Smooth muscle cell of the coronary artery (primary cell): ENCODE results near the gene CSNK1E. TPM values are rescaled to one million over a fixed set of nuclear protein-coding genes. Genes with fewer than 3 reads are reported as not detected.

ENCODE experiments used
- total RNA-seq: library from RNA; depleted of rRNA; stranded (reverse); fragments of >200 nt; gene quantifications from 2 replicates; pipeline ENCODE4 v1.2.3, GENCODE V29; 2014; ENCODE audit warnings: low replicate concordance

The CSNK1E gene
- total RNA-seq: 80.6 and 122 TPM in 2 replicates

GRCh38 chr22:38317122-38317994, at the start of gene CSNK1E:
Gene CSNK1E (minus strand): TSS chr22:38317433. CDS start chr22:38314157, 3,276 bp downstream.

GRCh38 chr22:38272373-38273134, 44.7 kb downstream of the CSNK1E start, which contains the start of gene TMEM184B:
Gene TMEM184B (minus strand): TSS chr22:38273010. CDS start chr22:38247961, 25,049 bp downstream.

Other genes starting within 250 kb of the CSNK1E start
- gene SLC16A8, start 233.2 kb downstream of the CSNK1E start, total RNA-seq: 0.15 and 0.47 TPM in 2 replicates
- 0.45 and 1.1 TPM in 2 replicates for gene BAIAP2L2, start 206.7 kb downstream of the CSNK1E start, total RNA-seq
- 10.7 and 33.2 TPM in 2 replicates for gene PLA2G6, start 135.6 kb downstream of the CSNK1E start, total RNA-seq
- gene MAFF, start 115.4 kb downstream of the CSNK1E start, total RNA-seq: 17.0 and 21.9 TPM in 2 replicates
- 12.5 and 26.3 TPM in 2 replicates for gene TMEM184B, start 44.4 kb downstream of the CSNK1E start, total RNA-seq
- under 0.01 TPM in 1 of 2 replicates, not detected in the other for gene KCNJ4, start 137.8 kb upstream of the CSNK1E start, total RNA-seq
- gene KDELR3, start 150.7 kb upstream of the CSNK1E start, total RNA-seq: 37.0 and 121 TPM in 2 replicates
- 217 and 451 TPM in 2 replicates for gene DDX17, start 188.9 kb upstream of the CSNK1E start, total RNA-seq